ENCODE data around the gene OASL.

OASL gene

DNA sequence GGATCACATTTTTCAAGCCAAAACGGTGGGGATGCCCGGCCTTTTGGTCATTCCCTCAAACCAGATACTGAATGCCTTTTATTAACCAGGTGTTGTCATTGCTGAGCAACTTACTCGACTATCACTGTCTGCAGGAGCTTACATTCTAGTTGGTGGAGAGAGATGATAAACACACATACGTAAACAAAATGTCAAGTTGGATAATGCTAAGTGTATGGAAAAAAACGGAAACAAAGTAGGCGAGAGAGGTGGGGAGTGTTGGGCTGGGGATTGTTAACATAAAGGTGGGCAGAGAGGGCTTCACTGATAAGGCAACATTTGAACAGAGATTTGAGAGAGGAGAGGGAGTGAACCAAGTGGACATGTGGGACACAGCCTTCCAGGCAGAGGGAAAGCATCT is 27.2 kb downstream of the OASL start:
- ChIA-PET CTCF (no interaction called here), POLR2A (no interaction called here)
- Histone ChIP-seq H3K27ac (ENCODE audit: extremely low read depth, low read depth, low read length) (no peak overlapping the region), H3K4me1 (ENCODE audit: control insufficient read depth, insufficient read depth, low read length) (no peaks in the 10 kb centered on the region), H3K9me3 (ENCODE audit: control insufficient read depth, insufficient read depth, low read depth, low read length) (no peaks in the 10 kb centered on the region), H3K4me3 (ENCODE audit: low read depth, low read length) (no peak overlapping the region), H3K36me3 (ENCODE audit: control insufficient read depth in 2 of 2, insufficient read depth in 1 of 2, low read length in 2 of 2) (peaks cover 11 to 61% of the 10 kb centered on the region in 2 experiments; a peak in 2 of 3 replicates)
- TF ChIP-seq GLI4 (tag by site-specific recombination; IDR thresholded peaks at IDR 0.05), result no peak
- peak; percentile 20; the same call in 1 of the 2 replicates for TF ChIP-seq EGR2 (tag by site-specific recombination; IDR thresholded peaks at IDR 0.05; ENCODE audit: low read depth)
- TF ChIP-seq ZNF623 (tag by site-specific recombination; IDR thresholded peaks at IDR 0.05), result 0 out of 2 replicates have a peak, but pooled peaks have one; percentile 30

DNA sequence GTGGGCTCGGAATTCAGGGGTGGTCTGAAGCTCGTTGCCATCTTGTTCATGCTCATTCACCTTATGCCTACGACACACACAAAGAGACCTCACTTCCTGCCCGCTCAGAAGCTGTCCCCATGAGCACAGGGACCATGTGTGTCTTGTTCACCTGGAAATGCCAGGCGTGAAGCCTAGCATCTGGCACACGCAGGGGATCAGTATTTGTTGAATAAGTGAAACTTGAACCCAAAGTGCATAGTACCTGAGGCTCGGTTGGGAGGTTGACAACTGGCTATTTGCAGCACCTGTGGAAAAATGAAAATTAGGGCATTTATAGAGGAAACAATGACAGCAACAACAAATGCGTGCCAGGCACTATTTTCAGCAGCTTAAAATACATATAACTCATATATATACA is 28.2 kb downstream of the OASL start:
- Histone ChIP-seq H3K36me3 (ENCODE audit: control insufficient read depth in 2 of 2, insufficient read depth in 1 of 2, low read length in 2 of 2) (peaks cover 14 to 65% of the 10 kb centered on the region in 2 experiments; a peak in 2 of 3 replicates), H3K9me3 (ENCODE audit: control insufficient read depth, insufficient read depth, low read depth, low read length) (no peaks in the 10 kb centered on the region), H3K27ac (ENCODE audit: extremely low read depth, low read depth, low read length) (no peak overlapping the region), H3K4me3 (ENCODE audit: low read depth, low read length) (no peak overlapping the region), H3K4me1 (ENCODE audit: control insufficient read depth, insufficient read depth, low read length) (no peaks in the 10 kb centered on the region)
- ChIA-PET CTCF (interaction anchor here (1.0 kb wide), 1 partner anchor 228 kb away, joined by 3 read pairs; no protein-coding TSS in a partner anchor), POLR2A (interaction anchor here (1.6 kb wide), 1 partner anchor 429 kb away, joined by 5 read pairs; the partner anchor contains the start of gene POP5)
- TF ChIP-seq ZNF292 (tag by site-specific recombination; IDR thresholded peaks at IDR 0.05; ENCODE audit: borderline replicate concordance, low read depth) (no peak), ZNF24 (tag by site-specific recombination; IDR thresholded peaks at IDR 0.05) (no peak), SETDB1 (IDR thresholded peaks at IDR 0.05; ENCODE audit: insufficient read length, low read length) (no peak), ZNF768 (tag by site-specific recombination; IDR thresholded peaks at IDR 0.05) (no peak), KLF16 (tag by site-specific recombination; IDR thresholded peaks at IDR 0.05) (no peak)
- TF ChIP-seq, protein P1, sequence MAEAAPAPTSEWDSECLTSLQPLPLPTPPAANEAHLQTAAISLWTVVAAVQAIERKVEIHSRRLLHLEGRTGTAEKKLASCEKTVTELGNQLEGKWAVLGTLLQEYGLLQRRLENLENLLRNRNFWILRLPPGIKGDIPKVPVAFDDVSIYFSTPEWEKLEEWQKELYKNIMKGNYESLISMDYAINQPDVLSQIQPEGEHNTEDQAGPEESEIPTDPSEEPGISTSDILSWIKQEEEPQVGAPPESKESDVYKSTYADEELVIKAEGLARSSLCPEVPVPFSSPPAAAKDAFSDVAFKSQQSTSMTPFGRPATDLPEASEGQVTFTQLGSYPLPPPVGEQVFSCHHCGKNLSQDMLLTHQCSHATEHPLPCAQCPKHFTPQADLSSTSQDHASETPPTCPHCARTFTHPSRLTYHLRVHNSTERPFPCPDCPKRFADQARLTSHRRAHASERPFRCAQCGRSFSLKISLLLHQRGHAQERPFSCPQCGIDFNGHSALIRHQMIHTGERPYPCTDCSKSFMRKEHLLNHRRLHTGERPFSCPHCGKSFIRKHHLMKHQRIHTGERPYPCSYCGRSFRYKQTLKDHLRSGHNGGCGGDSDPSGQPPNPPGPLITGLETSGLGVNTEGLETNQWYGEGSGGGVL (tag by site-specific recombination; IDR thresholded peaks at IDR 0.05), result no peak

DNA sequence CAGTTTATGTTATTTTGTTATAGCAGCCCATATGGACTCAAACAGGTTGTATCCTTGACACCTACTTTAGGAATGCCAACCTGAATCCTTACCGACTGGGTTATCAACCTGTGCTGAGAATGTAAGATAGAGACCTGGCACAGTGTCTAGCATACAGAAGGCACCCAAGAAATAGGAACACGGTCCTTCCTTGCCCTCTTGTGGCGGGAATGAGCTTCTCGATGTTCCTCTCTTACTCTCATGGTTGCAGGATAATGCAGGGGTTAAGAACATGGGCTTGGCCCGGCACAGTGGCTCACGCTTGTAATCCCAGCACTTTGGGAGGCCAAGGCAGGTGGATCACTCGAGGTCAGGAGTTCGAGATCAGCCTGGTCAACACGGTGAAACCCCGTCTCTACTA is 29.3 kb downstream of the OASL start:
- no peaks in the 10 kb centered on the region for H3K4me1 ChIP-seq (ENCODE audit: control insufficient read depth, insufficient read depth, low read length)
- no peak overlapping the region for H3K27ac ChIP-seq (ENCODE audit: extremely low read depth, low read depth, low read length)
- no peak for TF ChIP-seq ZNF223 (tag by site-specific recombination; IDR thresholded peaks at IDR 0.05)
- peak; percentile 56 for TF ChIP-seq ZNF654 (tag by site-specific recombination; IDR thresholded peaks at IDR 0.05; ENCODE audit: low read depth)
- TF ChIP-seq, protein P2, sequence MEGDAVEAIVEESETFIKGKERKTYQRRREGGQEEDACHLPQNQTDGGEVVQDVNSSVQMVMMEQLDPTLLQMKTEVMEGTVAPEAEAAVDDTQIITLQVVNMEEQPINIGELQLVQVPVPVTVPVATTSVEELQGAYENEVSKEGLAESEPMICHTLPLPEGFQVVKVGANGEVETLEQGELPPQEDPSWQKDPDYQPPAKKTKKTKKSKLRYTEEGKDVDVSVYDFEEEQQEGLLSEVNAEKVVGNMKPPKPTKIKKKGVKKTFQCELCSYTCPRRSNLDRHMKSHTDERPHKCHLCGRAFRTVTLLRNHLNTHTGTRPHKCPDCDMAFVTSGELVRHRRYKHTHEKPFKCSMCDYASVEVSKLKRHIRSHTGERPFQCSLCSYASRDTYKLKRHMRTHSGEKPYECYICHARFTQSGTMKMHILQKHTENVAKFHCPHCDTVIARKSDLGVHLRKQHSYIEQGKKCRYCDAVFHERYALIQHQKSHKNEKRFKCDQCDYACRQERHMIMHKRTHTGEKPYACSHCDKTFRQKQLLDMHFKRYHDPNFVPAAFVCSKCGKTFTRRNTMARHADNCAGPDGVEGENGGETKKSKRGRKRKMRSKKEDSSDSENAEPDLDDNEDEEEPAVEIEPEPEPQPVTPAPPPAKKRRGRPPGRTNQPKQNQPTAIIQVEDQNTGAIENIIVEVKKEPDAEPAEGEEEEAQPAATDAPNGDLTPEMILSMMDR (tag by site-specific recombination; IDR thresholded peaks at IDR 0.05), result peak; percentile 72
- TF ChIP-seq ZNF416 (tag by site-specific recombination; IDR thresholded peaks at IDR 0.05), result no peak
- CTCF ChIA-PET, result interaction anchor here (0.6 to 1.6 kb wide), 11 partner anchors 24 to 449 kb away, joined by 3 to 9 read pairs (median 4); partner anchors contain the start of gene CABP1
- no peaks in the 10 kb centered on the region for H3K9me3 ChIP-seq (ENCODE audit: control insufficient read depth, insufficient read depth, low read depth, low read length)
- POLR2A ChIA-PET, result interaction anchor here (0.7 to 1.6 kb wide), 3 partner anchors 10 to 428 kb away, joined by 3 to 5 read pairs (median 3); partner anchors contain the start of gene POP5
- H3K36me3 ChIP-seq (ENCODE audit: control insufficient read depth in 2 of 2, insufficient read depth in 1 of 2, low read length in 2 of 2), result peaks cover 17 to 74% of the 10 kb centered on the region in 2 experiments; a peak in 2 of 3 replicates
- H3K4me3 ChIP-seq (ENCODE audit: low read depth, low read length), result no peak overlapping the region

All from HEK293 (cell line).